ENCODE data around the gene APAF1. TPM values are rescaled to one million over a fixed set of nuclear protein-coding genes. Genes with fewer than 3 reads are reported as not detected.

APAF1 gene
- total RNA-seq, 1 donor from 2014 or later = 34.8 TPM

GRCh38 chr12:98656289-98657101, 11.4 kb downstream of the APAF1 start:
- DNase-seq (ENCODE audit: low read depth) = no peak

- no peak for DNase-seq (ENCODE audit: low read depth)
Observed at GRCh38 chr12:98660521-98660920, 15.4 kb downstream of the APAF1 start.

GRCh38 chr12:98669751-98670150, 24.7 kb downstream of the APAF1 start:
- DNase-seq (ENCODE audit: low read depth) = no peak

GRCh38 chr12:98671459-98671858, 26.4 kb downstream of the APAF1 start:
- no peak for DNase-seq (ENCODE audit: low read depth)

GRCh38 chr12:98674841-98675240, 29.8 kb downstream of the APAF1 start:
- DNase-seq (ENCODE audit: low read depth) = no peak

GRCh38 chr12:98678236-98678945, 33.3 kb downstream of the APAF1 start:
- no peak for DNase-seq (ENCODE audit: low read depth)

GRCh38 chr12:98678946-98679610, 34.0 kb downstream of the APAF1 start:
- no peak for DNase-seq (ENCODE audit: low read depth)

- no peak for DNase-seq (ENCODE audit: low read depth)
Observed at GRCh38 chr12:98679611-98680005, 34.5 kb downstream of the APAF1 start.

GRCh38 chr12:98684199-98684598, 39.1 kb downstream of the APAF1 start:
- no peak for DNase-seq (ENCODE audit: low read depth)

GRCh38 chr12:98686603-98687002, 41.5 kb downstream of the APAF1 start:
- no peak for DNase-seq (ENCODE audit: low read depth)

- DNase-seq (ENCODE audit: low read depth) = no peak
Observed at GRCh38 chr12:98691351-98691750, 46.3 kb downstream of the APAF1 start.

GRCh38 chr12:98696036-98696646, 51.1 kb downstream of the APAF1 start:
- no peak for DNase-seq (ENCODE audit: low read depth)

- no peak for DNase-seq (ENCODE audit: low read depth)
Observed at GRCh38 chr12:98697209-98697608, 52.1 kb downstream of the APAF1 start.

GRCh38 chr12:98698603-98699463, 53.7 kb downstream of the APAF1 start:
- DNase-seq (ENCODE audit: low read depth) = peak; percentile 69

- no peak for DNase-seq (ENCODE audit: low read depth)
Observed at GRCh38 chr12:98699586-98699985, 54.5 kb downstream of the APAF1 start.

GRCh38 chr12:98701166-98701565, 56.1 kb downstream of the APAF1 start:
- DNase-seq (ENCODE audit: low read depth) = no peak

- DNase-seq (ENCODE audit: low read depth) = no peak
Observed at GRCh38 chr12:98709022-98709421, 63.9 kb downstream of the APAF1 start.

GRCh38 chr12:98714426-98714825, 69.3 kb downstream of the APAF1 start:
- DNase-seq (ENCODE audit: low read depth) = no peak

- no peak for DNase-seq (ENCODE audit: low read depth)
Observed at GRCh38 chr12:98719515-98720504, 74.7 kb downstream of the APAF1 start.

GRCh38 chr12:98721204-98721702, 76.2 kb downstream of the APAF1 start:
- DNase-seq (ENCODE audit: low read depth) = no peak
